ENCODE results near the gene IPO4. TPM values are rescaled to one million over a fixed set of nuclear protein-coding genes. Genes with fewer than 3 reads are reported as not detected.
A peak's percentile ranks its signal among the peaks of the same experiment; 100 is the strongest.

IPO4 gene
- total RNA-seq, 4 donors from 2014 or later, result 25.1 to 40.0 (median 32.6) TPM

DNA sequence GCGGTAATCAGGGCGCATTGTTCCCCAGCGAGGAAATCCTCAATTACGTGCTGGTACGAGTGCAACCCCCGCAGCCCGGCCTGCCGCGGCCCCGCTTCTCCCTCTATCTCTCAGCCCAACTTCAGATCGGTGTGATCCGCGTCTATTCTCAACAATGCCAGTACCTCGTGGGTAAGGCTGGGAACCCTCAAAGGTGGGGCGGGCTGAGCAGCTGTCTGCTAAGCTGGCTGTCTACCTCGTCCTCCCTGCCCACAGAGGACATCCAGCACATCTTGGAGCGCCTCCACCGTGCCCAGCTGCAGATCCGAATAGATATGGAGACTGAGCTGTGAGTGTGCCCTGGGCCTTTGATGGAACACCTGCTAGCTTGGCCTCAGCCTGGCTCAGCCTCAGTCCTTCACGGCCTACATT, 15.7 kb downstream of the IPO4 start:
- no peak for DNase-seq (ENCODE audit: low spot score in 2 of 2)
- intact Hi-C loops (cut with DNase I; ENCODE audit: low total_unique reads), result no loop called here
- no peak overlapping the region for H3K4me3 ChIP-seq (ENCODE audit: low read depth, poor library complexity, severe bottlenecking)
- WGBS, 2 donors, result 73 to 80% methylated on average over 18 to 20 of the region's 20 CpGs
- TF ChIP-seq CTCF (IDR thresholded peaks at IDR 0.05) (no peak), POLR2A (IDR thresholded peaks at IDR 0.05) (no peak)

- no peak for DNase-seq (ENCODE audit: low spot score in 2 of 2)
- 51 to 53% methylated on average over 30 of the region's 30 CpGs for WGBS, 2 donors
- TF ChIP-seq POLR2A (IDR thresholded peaks at IDR 0.05) (no peak), CTCF (IDR thresholded peaks at IDR 0.05) (no peak)
- intact Hi-C loops (cut with DNase I; ENCODE audit: low total_unique reads), result no loop called here
- H3K4me3 ChIP-seq (ENCODE audit: low read depth, poor library complexity, severe bottlenecking), result no peak overlapping the region
Observed at GRCh38 chr14:24172261-24172860, 16.3 kb downstream of the IPO4 start.

- 43 to 44% methylated on average over 61 to 62 of the region's 63 CpGs for WGBS, 2 donors
- TF ChIP-seq CTCF (IDR thresholded peaks at IDR 0.05) (no peak), POLR2A (IDR thresholded peaks at IDR 0.05) (no peak)
- no peak within 1 kb of the TSS for H3K4me3 ChIP-seq (ENCODE audit: low read depth, poor library complexity, severe bottlenecking)
- intact Hi-C loops (cut with DNase I; ENCODE audit: low total_unique reads), result no loop called here
- DNase-seq (ENCODE audit: low spot score in 2 of 2), result no peak
Observed at GRCh38 chr14:24171422-24172260, 17.0 kb downstream of the IPO4 start, which contains the start of gene REC8. REC8 (plus strand) TSS chr14:24172080; CDS start chr14:24172553, 473 bp downstream.

GRCh38 chr14:24167469-24168114, 21.0 kb downstream of the IPO4 start:
- TF ChIP-seq CTCF (IDR thresholded peaks at IDR 0.05) (peak in 1 of 3 donors; percentile 23), POLR2A (IDR thresholded peaks at IDR 0.05) (no peak)
- H3K4me3 ChIP-seq (ENCODE audit: low read depth, poor library complexity, severe bottlenecking), result no peak overlapping the region
- WGBS, 2 donors, result 86 to 89% methylated on average over 3 of the region's 3 CpGs
- DNase-seq (ENCODE audit: low spot score in 2 of 2), result no peak
- intact Hi-C loops (cut with DNase I; ENCODE audit: low total_unique reads), result no loop called here

- no peak overlapping the region for H3K4me3 ChIP-seq (ENCODE audit: low read depth, poor library complexity, severe bottlenecking)
- WGBS, 2 donors, result 92 to 93% methylated on average over 5 of the region's 5 CpGs
- DNase-seq (ENCODE audit: low spot score in 2 of 2), result no peak
- intact Hi-C loops (cut with DNase I; ENCODE audit: low total_unique reads), result no loop called here
- TF ChIP-seq POLR2A (IDR thresholded peaks at IDR 0.05), result no peak
Observed at GRCh38 chr14:24165785-24166184, 22.8 kb downstream of the IPO4 start.

GRCh38 chr14:24164518-24164991, 24.1 kb downstream of the IPO4 start:
- no peak for DNase-seq (ENCODE audit: low spot score in 2 of 2)
- TF ChIP-seq CTCF (IDR thresholded peaks at IDR 0.05) (no peak), POLR2A (IDR thresholded peaks at IDR 0.05) (no peak)
- 59 to 72% methylated on average over 9 to 14 of the region's 14 CpGs for WGBS, 2 donors
- no peak overlapping the region for H3K4me3 ChIP-seq (ENCODE audit: low read depth, poor library complexity, severe bottlenecking)
- intact Hi-C loops (cut with DNase I; ENCODE audit: low total_unique reads), result no loop called here
